Omental fat pad (tissue), 4 donors: ENCODE data around the gene TSSC4. TPM values are rescaled to one million over a fixed set of nuclear protein-coding genes. Genes with fewer than 3 reads are reported as not detected.

Experiments used
- ATAC-seq: fragments of 150-250 bp; one replicate; pipeline ENCODE4 v1.9.1; 2016; ENCODE audit warnings: mild to moderate bottlenecking, moderate library complexity; ENCODE audit not compliant: low FRiP score
- DNase-seq: peaks from one replicate; pipeline ENCODE4 v3.0.0-alpha.2; 2019; ENCODE audit warnings: low spot score
- CTCF ChIP-seq, 3 donors: fragments of 450-650 bp; IDR thresholded peaks; one replicate each; pipeline ENCODE4 v1.5.1; 2016 to 2017; ENCODE audit warnings: antibody characterized with exemption in 3 of 3, mild to moderate bottlenecking in 3 of 3, moderate library complexity in 2 of 3
- total RNA-seq, 4 donors: library from RNA; depleted of rRNA; stranded (reverse); fragments of >200 nt; gene quantifications; one replicate each; pipeline ENCODE4 v1.1.0, GENCODE V29; 2016

TSSC4 gene
- total RNA-seq, 4 donors from 2014 or later, result 29.9 to 59.7 (median 33.5) TPM

DNA sequence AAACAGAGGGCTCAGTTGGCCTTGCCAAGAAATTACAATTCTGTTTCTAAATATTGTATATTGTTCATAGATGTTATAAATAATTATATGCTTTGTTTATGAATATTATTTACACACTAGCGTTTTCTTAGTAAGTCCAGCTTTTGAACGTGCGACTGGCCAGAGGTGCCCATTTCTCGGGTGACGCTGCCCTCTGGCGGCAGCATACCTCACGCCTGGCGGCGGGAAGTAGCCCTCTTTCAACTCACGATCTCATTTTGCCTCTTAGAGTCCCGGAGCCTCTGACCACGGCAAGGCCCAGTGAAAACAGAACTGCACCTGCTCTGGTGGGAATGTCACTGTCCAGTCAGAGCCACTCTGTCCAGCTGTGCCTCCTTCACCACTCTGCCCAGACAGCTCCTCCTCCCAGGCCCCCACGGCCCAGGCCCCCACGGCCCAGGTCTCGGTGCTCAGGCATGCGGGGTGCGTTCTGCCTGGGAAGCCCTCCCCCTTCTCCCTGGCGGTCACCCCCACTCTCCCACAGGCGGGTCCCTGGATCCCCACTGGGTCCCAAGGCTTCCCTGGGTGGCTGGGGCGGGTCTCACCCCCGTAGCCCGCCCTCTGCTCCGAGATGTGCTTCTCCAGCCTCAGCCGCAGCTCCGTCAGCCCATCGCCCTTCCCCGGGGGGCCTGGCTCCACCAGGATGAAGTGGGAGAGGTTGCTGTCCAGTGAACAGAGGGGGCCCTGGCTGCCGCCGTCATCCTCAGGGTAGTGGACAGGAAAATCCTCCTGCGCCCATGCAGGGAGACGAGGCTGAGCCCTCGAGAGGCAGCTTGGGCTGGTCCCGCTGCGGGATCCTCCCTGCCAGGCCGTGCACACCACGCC is 19.3 kb downstream of the TSSC4 start:
- ATAC-seq (no peak), DNase-seq (peak; percentile 57)
- TF ChIP-seq CTCF (IDR thresholded peaks at IDR 0.05), result peak in 1 of 3 donors; percentile 23

DNA sequence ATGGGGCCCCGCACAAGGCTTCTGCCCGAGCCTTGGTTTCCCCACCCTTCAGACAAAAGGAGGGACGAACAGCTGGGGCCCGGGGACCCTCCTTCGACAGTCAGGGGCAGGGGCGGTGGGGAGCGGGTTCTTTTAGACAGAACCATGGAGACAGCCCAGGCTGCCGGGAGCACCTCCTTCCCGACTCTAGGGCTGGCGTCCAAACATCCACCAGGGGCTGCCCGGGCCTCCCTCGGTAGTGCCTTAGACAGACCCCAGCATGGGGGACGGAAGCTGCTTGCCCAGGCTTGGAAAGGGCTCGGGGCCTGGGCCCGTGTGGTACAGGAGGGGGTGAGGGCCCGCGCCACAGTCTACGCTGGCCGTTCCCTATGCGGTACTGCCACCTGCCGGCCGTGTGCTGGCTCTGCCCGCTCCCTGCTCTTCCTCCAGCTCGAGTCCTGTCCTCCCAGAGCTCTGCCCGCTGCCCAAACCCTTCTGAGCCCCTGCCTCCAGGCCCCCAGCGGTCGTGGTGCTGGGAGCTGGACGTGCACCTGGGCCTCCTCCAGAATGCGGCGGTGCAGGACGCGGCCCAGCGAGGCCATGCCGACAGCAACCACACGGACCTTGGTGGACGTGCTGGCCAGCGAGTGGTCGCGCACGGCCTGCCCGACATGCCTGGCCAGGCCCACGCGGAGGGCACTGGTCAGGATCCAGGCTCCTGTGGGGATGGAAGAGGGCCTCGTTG is 20.1 kb downstream of the TSSC4 start:
- TF ChIP-seq CTCF (IDR thresholded peaks at IDR 0.05), result peak in 1 of 3 donors; percentile 85
- DNase-seq (no peak), ATAC-seq (peak; percentile 80)

DNA sequence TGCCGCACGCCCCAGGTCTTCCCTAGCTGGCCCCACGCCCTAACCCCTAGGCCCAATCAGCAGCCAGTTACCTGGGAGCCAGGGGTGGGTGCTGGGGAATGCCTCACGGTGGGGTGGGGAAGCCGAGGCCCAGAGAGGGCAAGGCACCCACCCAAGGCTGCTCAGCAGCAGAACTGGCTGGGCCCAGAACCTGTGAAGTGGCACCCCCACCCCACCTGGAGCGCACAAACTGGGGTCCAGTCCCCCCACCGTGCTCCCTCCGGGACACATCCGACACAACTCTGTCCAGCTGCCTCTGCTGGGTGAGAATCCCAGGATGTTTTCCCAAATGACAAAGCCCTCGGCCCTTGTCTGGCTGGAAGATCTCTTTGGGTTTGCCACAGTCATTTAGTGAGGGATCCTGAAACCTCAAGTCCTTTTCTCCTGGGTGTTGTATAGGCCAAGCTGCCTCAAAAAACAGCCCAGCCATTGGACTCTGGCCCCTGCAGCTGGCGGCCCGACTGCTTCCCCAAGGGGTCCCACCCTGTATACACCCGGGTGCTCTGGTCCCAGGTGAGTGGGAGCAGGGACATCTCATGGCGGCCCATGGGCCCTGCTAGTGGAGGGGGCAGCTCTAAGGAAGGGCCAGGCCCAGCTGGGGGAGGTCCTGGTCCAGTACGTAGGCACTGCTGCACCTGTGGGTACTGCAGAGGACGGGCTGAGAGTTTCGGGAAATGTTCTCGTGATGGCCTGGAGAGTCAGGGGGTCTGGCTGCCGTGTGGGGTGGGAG is 20.9 kb downstream of the TSSC4 start:
- DNase-seq, result no peak
- TF ChIP-seq CTCF (IDR thresholded peaks at IDR 0.05), result no peak
- no peak for ATAC-seq

DNA sequence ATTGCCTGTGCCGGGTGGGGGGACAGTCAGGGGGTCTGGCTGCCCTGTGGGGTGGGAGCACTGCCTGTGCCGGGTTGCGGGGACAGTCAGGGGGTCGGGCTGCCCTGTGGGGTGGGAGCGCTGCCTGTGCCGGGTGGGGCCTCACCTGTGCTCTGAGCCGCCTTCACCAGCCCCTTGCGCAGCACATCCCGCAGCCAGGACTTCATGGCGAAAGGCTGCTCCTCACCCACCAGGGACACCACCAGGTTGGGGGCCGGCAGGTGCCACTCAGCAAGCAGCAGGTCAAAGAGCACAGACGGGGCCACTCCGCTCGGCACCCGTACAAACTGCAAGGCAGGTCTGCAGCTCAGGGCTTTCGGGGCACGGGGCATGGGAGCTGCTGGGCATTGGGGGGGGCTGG is 21.4 kb downstream of the TSSC4 start:
- DNase-seq, result no peak
- no peak for ATAC-seq
- no peak for TF ChIP-seq CTCF (IDR thresholded peaks at IDR 0.05)

GRCh38 chr11:2422461-2423156 is 22.1 kb downstream of the TSSC4 start:
- no peak for TF ChIP-seq CTCF (IDR thresholded peaks at IDR 0.05)
- no peak for DNase-seq
- ATAC-seq, result no peak
